ENCODE results near the gene GPR176.

GPR176 gene

GRCh38 chr15:39926526-39926925 lies 6.5 kb upstream of the GPR176 start:
- no peak for DNase-seq (ENCODE audit: low spot score)
- no peak for TF ChIP-seq CTCF (IDR thresholded peaks at IDR 0.05; ENCODE audit: extremely low read depth, insufficient read depth, missing control alignments)
- in situ Hi-C loops (cut with MboI; ENCODE audit: low pct_unique_long_range_greater_than_20kb, low sequenced_read_pairs, unreplicated experiment) = no loop called here

- no peak for TF ChIP-seq CTCF (IDR thresholded peaks at IDR 0.05; ENCODE audit: extremely low read depth, insufficient read depth, missing control alignments)
- DNase-seq (ENCODE audit: low spot score) = no peak
- in situ Hi-C loops (cut with MboI; ENCODE audit: low pct_unique_long_range_greater_than_20kb, low sequenced_read_pairs, unreplicated experiment) = no loop called here
These were observed 5.2 kb upstream of the GPR176 start for GRCh38 chr15:39925112-39925842.

GRCh38 chr15:39924437-39924836 lies 4.4 kb upstream of the GPR176 start:
- DNase-seq (ENCODE audit: low spot score) = no peak
- TF ChIP-seq CTCF (IDR thresholded peaks at IDR 0.05; ENCODE audit: extremely low read depth, insufficient read depth, missing control alignments) = no peak
- in situ Hi-C loops (cut with MboI; ENCODE audit: low pct_unique_long_range_greater_than_20kb, low sequenced_read_pairs, unreplicated experiment) = no loop called here

GRCh38 chr15:39922462-39923092 lies 2.5 kb upstream of the GPR176 start:
- in situ Hi-C loops (cut with MboI; ENCODE audit: low pct_unique_long_range_greater_than_20kb, low sequenced_read_pairs, unreplicated experiment) = no loop called here
- TF ChIP-seq CTCF (IDR thresholded peaks at IDR 0.05; ENCODE audit: extremely low read depth, insufficient read depth, missing control alignments) = no peak
- no peak for DNase-seq (ENCODE audit: low spot score)

GRCh38 chr15:39921274-39921638 lies 1.2 kb upstream of the GPR176 start:
- in situ Hi-C loops (cut with MboI; ENCODE audit: low pct_unique_long_range_greater_than_20kb, low sequenced_read_pairs, unreplicated experiment) = no loop called here
- no peak for TF ChIP-seq CTCF (IDR thresholded peaks at IDR 0.05; ENCODE audit: extremely low read depth, insufficient read depth, missing control alignments)
- DNase-seq (ENCODE audit: low spot score) = no peak

GRCh38 chr15:39920510-39921273 lies 626 bp upstream of the GPR176 start:
- peak; percentile 92 for DNase-seq (ENCODE audit: low spot score)
- in situ Hi-C loops (cut with MboI; ENCODE audit: low pct_unique_long_range_greater_than_20kb, low sequenced_read_pairs, unreplicated experiment) = no loop called here
- no peak for TF ChIP-seq CTCF (IDR thresholded peaks at IDR 0.05; ENCODE audit: extremely low read depth, insufficient read depth, missing control alignments)
